ENCODE data around the gene SEPTIN11. TPM values are rescaled to one million over a fixed set of nuclear protein-coding genes. Genes with fewer than 3 reads are reported as not detected.

SEPTIN11 gene
- polyA plus RNA-seq, 1 donor from 2014 or later = 61.3 TPM

DNA sequence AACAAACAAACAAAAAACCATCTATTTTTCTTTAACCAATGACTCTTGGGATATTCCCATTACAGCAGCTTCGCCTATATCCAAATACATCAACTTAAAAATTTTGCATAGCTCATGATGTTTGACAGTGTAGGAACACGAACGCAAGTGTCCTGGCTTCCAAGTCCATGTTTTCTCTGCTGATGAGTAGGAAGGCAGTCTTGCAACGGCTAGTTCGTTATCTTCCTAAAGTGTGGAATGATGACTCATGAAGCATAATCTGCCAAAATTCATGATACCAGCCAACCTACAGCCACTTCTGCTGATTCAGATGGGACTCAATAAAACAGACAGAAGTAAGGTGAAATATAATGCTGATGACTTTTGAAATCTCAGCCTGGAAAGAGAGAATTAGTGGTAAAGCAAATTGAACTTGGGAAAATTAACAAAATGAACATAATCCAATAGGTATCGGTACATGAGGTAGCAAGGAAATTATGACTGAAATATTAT lies 6.4 kb upstream of the SEPTIN11 start:
- no peaks in the 10 kb centered on the region for H3K9me3 ChIP-seq (ENCODE audit: low read length)
- no peak overlapping the region for H3K9ac ChIP-seq (ENCODE audit: low read length)
- no peak for TF ChIP-seq EP300 (conservative IDR thresholded peaks at IDR 0.05; ENCODE audit: poor library complexity, severe bottlenecking)
- TF ChIP-seq EZH2 (IDR thresholded peaks at IDR 0.05; ENCODE audit: borderline replicate concordance, insufficient read depth, low read length, poor library complexity, severe bottlenecking) = no peak
- TF ChIP-seq MXI1 (conservative IDR thresholded peaks at IDR 0.05; ENCODE audit: poor library complexity, severe bottlenecking) = no peak
- TF ChIP-seq, protein P1, sequence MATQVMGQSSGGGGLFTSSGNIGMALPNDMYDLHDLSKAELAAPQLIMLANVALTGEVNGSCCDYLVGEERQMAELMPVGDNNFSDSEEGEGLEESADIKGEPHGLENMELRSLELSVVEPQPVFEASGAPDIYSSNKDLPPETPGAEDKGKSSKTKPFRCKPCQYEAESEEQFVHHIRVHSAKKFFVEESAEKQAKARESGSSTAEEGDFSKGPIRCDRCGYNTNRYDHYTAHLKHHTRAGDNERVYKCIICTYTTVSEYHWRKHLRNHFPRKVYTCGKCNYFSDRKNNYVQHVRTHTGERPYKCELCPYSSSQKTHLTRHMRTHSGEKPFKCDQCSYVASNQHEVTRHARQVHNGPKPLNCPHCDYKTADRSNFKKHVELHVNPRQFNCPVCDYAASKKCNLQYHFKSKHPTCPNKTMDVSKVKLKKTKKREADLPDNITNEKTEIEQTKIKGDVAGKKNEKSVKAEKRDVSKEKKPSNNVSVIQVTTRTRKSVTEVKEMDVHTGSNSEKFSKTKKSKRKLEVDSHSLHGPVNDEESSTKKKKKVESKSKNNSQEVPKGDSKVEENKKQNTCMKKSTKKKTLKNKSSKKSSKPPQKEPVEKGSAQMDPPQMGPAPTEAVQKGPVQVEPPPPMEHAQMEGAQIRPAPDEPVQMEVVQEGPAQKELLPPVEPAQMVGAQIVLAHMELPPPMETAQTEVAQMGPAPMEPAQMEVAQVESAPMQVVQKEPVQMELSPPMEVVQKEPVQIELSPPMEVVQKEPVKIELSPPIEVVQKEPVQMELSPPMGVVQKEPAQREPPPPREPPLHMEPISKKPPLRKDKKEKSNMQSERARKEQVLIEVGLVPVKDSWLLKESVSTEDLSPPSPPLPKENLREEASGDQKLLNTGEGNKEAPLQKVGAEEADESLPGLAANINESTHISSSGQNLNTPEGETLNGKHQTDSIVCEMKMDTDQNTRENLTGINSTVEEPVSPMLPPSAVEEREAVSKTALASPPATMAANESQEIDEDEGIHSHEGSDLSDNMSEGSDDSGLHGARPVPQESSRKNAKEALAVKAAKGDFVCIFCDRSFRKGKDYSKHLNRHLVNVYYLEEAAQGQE (IDR thresholded peaks at IDR 0.05; ENCODE audit: borderline replicate concordance) = no peak
- no peak for TF ChIP-seq RAD21 (conservative IDR thresholded peaks at IDR 0.05)
- no peak for TF ChIP-seq TAF1 (IDR thresholded peaks at IDR 0.05; ENCODE audit: low read depth)
- no peak for TF ChIP-seq SMC3 (conservative IDR thresholded peaks at IDR 0.05; ENCODE audit: poor library complexity)
- TF ChIP-seq CTCF (IDR thresholded peaks at IDR 0.05; ENCODE audit: poor library complexity, severe bottlenecking) = no peak
- TF ChIP-seq POLR2AphosphoS5 (IDR thresholded peaks at IDR 0.05) = no peak
- no peak overlapping the region for H3K4me3 ChIP-seq (ENCODE audit: low read length)
- H3K9me2 ChIP-seq (ENCODE audit: insufficient read depth, low read length) = no peaks in the 10 kb centered on the region
- H3K36me3 ChIP-seq (ENCODE audit: insufficient read depth, low read length) = no peaks in the 10 kb centered on the region
- H3K27me3 ChIP-seq (ENCODE audit: insufficient read depth, low read depth, low read length) = no peaks in the 10 kb centered on the region
- no peaks in the 10 kb centered on the region for H3F3A ChIP-seq (ENCODE audit: insufficient read depth, low read length, poor library complexity, severe bottlenecking)
- no peak overlapping the region for H3K4me2 ChIP-seq (ENCODE audit: low read length)
- H2AFZ ChIP-seq (ENCODE audit: low read depth, low read length) = no peak overlapping the region
- H3K79me2 ChIP-seq (replicated peaks; ENCODE audit: insufficient read depth, low read length) = peaks cover 5% of the 10 kb centered on the region
- H3K27ac ChIP-seq (ENCODE audit: low read length) = no peak overlapping the region
- H4K20me1 ChIP-seq (ENCODE audit: insufficient read depth) = no peaks in the 10 kb centered on the region

DNA sequence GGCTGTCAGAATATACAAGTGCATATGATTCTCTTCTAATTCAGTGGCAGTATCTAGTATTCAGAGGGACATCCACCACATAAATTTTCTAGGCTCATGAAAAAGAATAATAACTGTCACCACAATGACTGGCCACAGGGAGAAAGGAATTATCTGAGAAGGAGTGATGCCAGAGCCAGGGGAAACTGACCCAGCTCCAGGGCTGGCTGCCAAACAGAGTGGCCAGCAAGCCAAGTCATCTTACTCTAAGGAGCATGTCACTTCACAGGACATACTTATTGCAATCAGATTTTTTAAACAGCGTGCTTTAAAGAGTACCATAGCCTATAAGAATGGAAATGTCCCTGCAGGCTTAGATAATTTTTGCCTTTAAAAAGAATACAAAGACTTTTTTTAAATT lies 5.8 kb upstream of the SEPTIN11 start:
- H3K9me3 ChIP-seq (ENCODE audit: low read length) = no peaks in the 10 kb centered on the region

More for the DNA sequence above, 5.8 kb upstream of the SEPTIN11 start:
- Histone ChIP-seq H3K9me2 (ENCODE audit: insufficient read depth, low read length) (no peaks in the 10 kb centered on the region), H4K20me1 (ENCODE audit: insufficient read depth) (no peaks in the 10 kb centered on the region), H3K27me3 (ENCODE audit: insufficient read depth, low read depth, low read length) (no peaks in the 10 kb centered on the region), H3K79me2 (replicated peaks; ENCODE audit: insufficient read depth, low read length) (peaks cover 8% of the 10 kb centered on the region), H3K9ac (ENCODE audit: low read length) (no peak overlapping the region), H3K4me3 (ENCODE audit: low read length) (no peak overlapping the region), H3K4me2 (ENCODE audit: low read length) (no peak overlapping the region), H3K27ac (ENCODE audit: low read length) (no peak overlapping the region), H3F3A (ENCODE audit: insufficient read depth, low read length, poor library complexity, severe bottlenecking) (no peaks in the 10 kb centered on the region), H3K36me3 (ENCODE audit: insufficient read depth, low read length) (no peaks in the 10 kb centered on the region), H2AFZ (ENCODE audit: low read depth, low read length) (no peak overlapping the region)
- no peak for TF ChIP-seq EZH2 (IDR thresholded peaks at IDR 0.05; ENCODE audit: borderline replicate concordance, insufficient read depth, low read length, poor library complexity, severe bottlenecking)
- TF ChIP-seq TAF1 (IDR thresholded peaks at IDR 0.05; ENCODE audit: low read depth) = no peak
- no peak for TF ChIP-seq POLR2AphosphoS5 (IDR thresholded peaks at IDR 0.05)
- no peak for TF ChIP-seq MXI1 (conservative IDR thresholded peaks at IDR 0.05; ENCODE audit: poor library complexity, severe bottlenecking)
- TF ChIP-seq SMC3 (conservative IDR thresholded peaks at IDR 0.05; ENCODE audit: poor library complexity) = no peak
- no peak for TF ChIP-seq RAD21 (conservative IDR thresholded peaks at IDR 0.05)
- TF ChIP-seq, protein P1 (IDR thresholded peaks at IDR 0.05; ENCODE audit: borderline replicate concordance) = no peak
- TF ChIP-seq EP300 (conservative IDR thresholded peaks at IDR 0.05; ENCODE audit: poor library complexity, severe bottlenecking) = no peak
- TF ChIP-seq CTCF (IDR thresholded peaks at IDR 0.05; ENCODE audit: poor library complexity, severe bottlenecking) = no peak
